Activated T-cell treated with anti-CD3 and anti-CD28 coated beads, Interleukin-2, amount 50 U/mL, for 72 hours (primary cell): ENCODE measurements around the gene ACSF3. TPM values are rescaled to one million over a fixed set of nuclear protein-coding genes. Genes with fewer than 3 reads are reported as not detected.

Experiments used
- ATAC-seq, 2 donors: fragments of 150-1000 bp; cut with Tn5 transposase; replicated peaks in 1 of 2; 2 replicates each; pipeline ENCODE4 v1.10.0; 2021; ENCODE audit warnings: moderate library complexity in 2 of 2, mild to moderate bottlenecking in 1 of 2
- DNase-seq, 2 donors: peaks; one replicate each; pipeline ENCODE4 v3.0.0; 2021 to 2022; ENCODE audit warnings: mixed read lengths in 1 of 2
- H3K27ac Mint-ChIP-seq: one replicate; pipeline ENCODE4 v1.8.0; 2022; ENCODE audit warnings: mild to moderate bottlenecking, moderate library complexity, mixed read lengths
- H3K27me3 Mint-ChIP-seq: one replicate; pipeline ENCODE4 v1.8.0; 2022; ENCODE audit warnings: low read depth, mixed read lengths
- H3K36me3 Mint-ChIP-seq, 2 donors: one replicate each; pipeline ENCODE4 v1.8.0; 2022; ENCODE audit warnings: mixed read lengths in 2 of 2, mild to moderate bottlenecking in 1 of 2; ENCODE audit not compliant: insufficient read depth in 2 of 2
- H3K4me1 Mint-ChIP-seq: one replicate; pipeline ENCODE4 v1.8.0; 2022; ENCODE audit warnings: low read depth, mixed read lengths
- H3K4me3 Mint-ChIP-seq, 2 donors: one replicate each; pipeline ENCODE4 v1.8.0; 2022; ENCODE audit warnings: mild to moderate bottlenecking in 2 of 2, mixed read lengths in 2 of 2, moderate library complexity in 2 of 2
- H3K9me3 Mint-ChIP-seq, 2 donors: one replicate each; pipeline ENCODE4 v1.8.0; 2022; ENCODE audit warnings: mixed read lengths in 2 of 2
- total RNA-seq, 2 donors: library from RNA; stranded (reverse); gene quantifications; one replicate each; pipeline ENCODE4 v1.2.3, GENCODE V29; 2022

ACSF3 gene
- total RNA-seq, 2 donors from 2014 or later: 50.6 to 66.7 TPM

DNA sequence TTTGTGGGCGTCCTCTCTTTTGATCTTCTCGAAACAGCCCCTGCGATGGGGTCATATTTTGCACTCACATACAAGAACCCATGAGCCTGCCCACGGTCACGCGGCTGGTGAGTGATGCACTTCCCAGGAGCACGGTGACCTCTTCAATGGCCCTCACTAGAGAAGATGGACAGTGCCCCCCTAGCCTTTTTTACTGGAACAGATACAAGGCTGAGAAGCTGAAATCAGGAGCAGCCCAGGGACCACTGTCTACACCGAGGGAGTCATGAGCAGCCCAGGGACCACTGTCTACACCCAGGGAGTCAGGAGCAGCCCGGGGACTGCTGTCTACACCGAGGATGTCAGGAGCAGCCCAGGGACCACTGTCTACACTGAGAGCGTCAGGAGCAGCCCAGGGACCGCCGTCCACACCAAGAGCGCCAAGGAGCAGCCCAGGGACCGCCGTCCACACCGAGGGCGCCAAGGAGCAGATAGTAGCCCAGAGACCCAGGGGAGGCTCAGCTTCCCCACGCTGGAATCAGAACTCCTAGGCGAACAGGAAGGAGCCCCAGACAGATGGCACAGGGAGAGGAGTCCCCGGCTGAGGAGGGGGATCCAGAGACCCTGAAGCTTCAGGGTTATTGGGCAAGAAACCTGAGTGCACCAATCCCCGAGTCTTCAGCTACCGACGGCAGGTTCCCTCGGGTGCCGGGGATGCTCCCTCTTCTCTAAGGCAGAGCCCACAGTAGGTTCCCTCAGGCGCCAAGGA lies 23.7 kb downstream of the ACSF3 start:
- Mint-ChIP-seq H3K4me3 (no peak overlapping the region), H3K36me3 (peaks cover 8 to 10% of the 10 kb centered on the region in 2 donors), H3K27ac (peak overlapping the region; percentile 8), H3K4me1 (peaks cover 29% of the 10 kb centered on the region), H3K27me3 (no peaks in the 10 kb centered on the region), H3K9me3 (no peaks in the 10 kb centered on the region)
- DNase-seq: no peak
- no peak for ATAC-seq

DNA sequence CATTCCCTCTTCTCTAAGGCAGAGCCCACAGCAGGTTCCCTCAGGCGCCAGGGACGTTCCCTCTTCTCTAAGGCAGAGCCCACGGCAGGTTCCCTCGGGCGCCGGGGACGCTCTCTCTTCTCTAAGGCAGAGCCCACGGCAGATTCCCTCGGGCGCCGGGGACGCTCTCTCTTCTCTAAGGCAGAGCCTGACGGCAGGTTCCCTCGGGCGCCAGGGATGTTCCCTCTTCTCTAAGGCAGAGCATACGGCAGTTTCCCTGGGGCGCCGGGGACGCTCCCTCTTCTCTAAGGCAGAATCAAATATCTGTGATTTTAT lies 24.3 kb downstream of the ACSF3 start:
- Mint-ChIP-seq H3K27me3 (no peaks in the 10 kb centered on the region), H3K9me3 (no peaks in the 10 kb centered on the region), H3K4me1 (peaks cover 35% of the 10 kb centered on the region), H3K4me3 (no peak overlapping the region), H3K36me3 (peaks cover 8 to 10% of the 10 kb centered on the region in 2 donors), H3K27ac (no peak overlapping the region)
- DNase-seq: no peak
- ATAC-seq: no peak

DNA sequence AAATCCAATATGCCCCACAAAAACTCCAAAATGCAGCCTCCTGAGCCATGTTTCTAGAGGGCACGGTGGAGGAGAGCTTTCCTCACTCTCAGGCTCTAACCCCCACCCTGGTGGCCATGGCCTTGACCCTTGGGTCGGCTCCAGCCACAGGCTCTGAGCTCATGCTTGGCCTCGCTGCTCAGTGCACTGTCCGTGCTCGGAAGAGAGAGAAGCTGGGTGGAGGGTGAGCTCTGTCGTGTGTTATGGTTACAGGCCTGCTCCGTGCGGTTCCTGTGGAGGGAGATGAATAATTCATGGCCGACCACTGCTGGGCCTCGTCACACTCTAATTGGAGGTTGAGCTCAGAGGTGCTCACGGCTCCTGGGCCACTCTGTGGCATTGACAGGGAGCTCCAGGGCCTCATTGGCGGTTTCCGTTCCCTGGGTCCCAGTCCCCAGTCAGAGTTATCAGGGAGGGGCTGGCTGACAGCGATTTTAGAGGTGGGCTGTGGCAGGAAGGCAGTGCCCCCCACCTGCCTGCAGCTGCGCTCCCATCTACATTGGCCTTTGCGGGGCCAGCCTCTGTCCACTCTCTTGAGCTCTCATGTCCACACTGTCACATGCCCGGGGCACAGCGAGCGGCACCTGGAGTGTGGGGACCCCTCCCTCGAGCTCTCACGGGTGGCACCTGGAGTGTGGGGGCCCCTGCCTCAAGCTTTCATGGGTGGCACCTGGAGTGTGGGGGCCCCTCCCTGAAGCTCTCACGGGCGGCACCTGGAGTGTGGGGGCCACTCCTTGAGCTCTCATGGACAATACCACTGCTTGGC lies 24.9 kb downstream of the ACSF3 start:
- ATAC-seq (no peak), DNase-seq (no peak)
- Mint-ChIP-seq H3K27ac (no peak overlapping the region), H3K27me3 (no peaks in the 10 kb centered on the region), H3K4me1 (peaks cover 41% of the 10 kb centered on the region), H3K4me3 (no peak overlapping the region), H3K9me3 (no peaks in the 10 kb centered on the region), H3K36me3 (peaks cover 8 to 14% of the 10 kb centered on the region in 2 donors)

DNA sequence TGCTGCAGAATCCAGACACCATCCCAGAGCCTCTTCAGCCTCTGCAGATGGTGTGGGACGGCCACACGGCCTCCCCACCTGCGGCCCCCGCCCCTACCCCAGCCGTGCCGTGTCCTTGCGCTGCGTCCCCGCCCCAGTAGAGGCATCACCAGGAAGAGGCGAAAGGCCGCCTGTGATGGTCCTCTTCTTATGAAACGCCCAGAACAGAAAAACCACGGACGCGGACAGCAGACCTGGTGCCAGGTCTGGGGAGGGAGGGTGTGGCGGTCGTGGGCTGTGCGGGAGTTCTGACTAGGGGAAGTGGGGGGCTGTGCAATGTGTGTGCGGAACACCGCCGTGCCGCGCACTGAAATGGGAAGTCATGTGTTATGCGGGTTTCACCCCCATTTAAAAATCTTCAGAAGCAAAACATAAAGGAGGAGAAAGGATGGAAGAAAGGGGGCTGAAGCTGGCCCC lies 25.5 kb downstream of the ACSF3 start:
- Mint-ChIP-seq H3K9me3 (no peaks in the 10 kb centered on the region), H3K4me3 (no peak overlapping the region), H3K27me3 (no peaks in the 10 kb centered on the region), H3K27ac (no peak overlapping the region), H3K36me3 (peaks cover 8 to 13% of the 10 kb centered on the region in 2 donors), H3K4me1 (peaks cover 40% of the 10 kb centered on the region)
- DNase-seq: no peak
- ATAC-seq: no peak

DNA sequence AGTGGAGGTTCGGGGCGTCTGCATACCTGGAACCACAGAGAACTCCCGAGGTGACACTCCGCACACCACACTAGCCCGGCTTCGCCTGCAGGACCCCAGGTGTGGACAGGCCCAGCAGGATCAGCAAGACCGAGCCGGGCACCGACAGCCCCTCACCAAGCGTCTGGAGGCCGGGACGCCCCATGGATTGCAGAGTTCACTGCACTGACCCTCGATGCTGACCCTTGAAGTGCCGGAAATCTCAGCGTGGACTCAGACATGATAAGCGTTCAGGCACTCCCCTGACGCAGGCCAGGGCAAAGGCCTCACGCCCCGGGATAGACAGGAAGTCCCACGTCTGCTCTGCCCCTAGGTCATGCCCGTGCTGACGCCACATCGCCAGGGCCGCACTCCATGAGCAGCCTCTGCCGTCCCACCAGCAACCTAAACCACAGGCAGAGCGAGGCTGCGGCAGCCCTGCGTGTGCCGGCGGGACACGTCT lies 26.0 kb downstream of the ACSF3 start:
- DNase-seq (no peak), ATAC-seq (no peak)
- no peaks in the 10 kb centered on the region for H3K9me3 Mint-ChIP-seq
- H3K4me1 Mint-ChIP-seq: peaks cover 35% of the 10 kb centered on the region
- no peak overlapping the region for H3K4me3 Mint-ChIP-seq
- peaks cover 11 to 13% of the 10 kb centered on the region in 2 donors for H3K36me3 Mint-ChIP-seq
- H3K27me3 Mint-ChIP-seq: no peaks in the 10 kb centered on the region
- H3K27ac Mint-ChIP-seq: no peak overlapping the region

DNA sequence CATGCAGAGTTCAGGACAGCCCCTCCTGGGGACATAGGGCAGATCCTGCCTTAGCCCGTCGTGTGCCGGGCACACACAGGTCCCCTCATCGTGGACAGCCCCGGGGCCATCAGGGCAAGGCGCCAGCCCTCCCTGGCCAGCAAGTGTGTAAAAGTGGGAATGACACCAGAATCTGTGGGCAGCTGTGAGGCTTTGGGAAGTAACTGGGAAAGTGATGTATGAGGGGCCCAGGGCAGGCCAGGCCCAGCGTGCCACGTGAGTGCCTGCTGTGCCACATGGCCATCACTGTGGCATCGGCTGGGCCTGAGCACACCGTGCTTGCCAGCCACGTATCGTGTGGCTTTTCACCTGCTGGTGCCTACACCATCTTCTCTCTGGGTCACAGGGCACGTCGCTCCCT lies 26.6 kb downstream of the ACSF3 start:
- DNase-seq: no peak
- H3K9me3 Mint-ChIP-seq: no peaks in the 10 kb centered on the region
- H3K4me3 Mint-ChIP-seq: no peak overlapping the region
- no peaks in the 10 kb centered on the region for H3K27me3 Mint-ChIP-seq
- no peak for ATAC-seq
- H3K27ac Mint-ChIP-seq: no peak overlapping the region
- H3K4me1 Mint-ChIP-seq: peaks cover 29% of the 10 kb centered on the region
- H3K36me3 Mint-ChIP-seq: peaks cover 5 to 8% of the 10 kb centered on the region in 2 donors

DNA sequence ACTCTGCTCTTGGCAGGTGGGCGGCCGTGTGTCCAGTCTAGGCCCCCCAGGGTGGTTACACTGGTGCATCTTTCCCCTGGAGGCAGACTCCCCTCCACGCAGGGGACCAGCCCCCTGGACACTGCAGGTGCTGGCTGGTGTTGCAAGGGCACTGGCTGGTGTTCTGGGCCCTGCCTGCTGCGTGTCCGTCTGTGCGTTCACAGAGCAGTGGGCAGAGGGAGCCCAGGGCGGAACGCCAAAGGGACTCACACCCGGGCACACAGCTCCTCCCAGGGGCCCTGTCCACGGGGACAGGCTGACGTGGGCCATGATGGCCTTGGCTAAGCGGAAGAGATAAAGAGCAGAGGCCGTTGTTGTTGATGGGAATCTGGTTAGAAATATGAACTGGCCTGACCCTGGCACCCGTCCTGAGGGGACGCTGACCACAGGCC lies 27.3 kb downstream of the ACSF3 start:
- DNase-seq: no peak
- peak overlapping the region; percentile 2 for H3K27ac Mint-ChIP-seq
- no peak overlapping the region for H3K4me3 Mint-ChIP-seq
- peaks cover 8 to 13% of the 10 kb centered on the region in 2 donors for H3K36me3 Mint-ChIP-seq
- H3K9me3 Mint-ChIP-seq: no peaks in the 10 kb centered on the region
- ATAC-seq: no peak
- peaks cover 23% of the 10 kb centered on the region for H3K4me1 Mint-ChIP-seq
- no peaks in the 10 kb centered on the region for H3K27me3 Mint-ChIP-seq

DNA sequence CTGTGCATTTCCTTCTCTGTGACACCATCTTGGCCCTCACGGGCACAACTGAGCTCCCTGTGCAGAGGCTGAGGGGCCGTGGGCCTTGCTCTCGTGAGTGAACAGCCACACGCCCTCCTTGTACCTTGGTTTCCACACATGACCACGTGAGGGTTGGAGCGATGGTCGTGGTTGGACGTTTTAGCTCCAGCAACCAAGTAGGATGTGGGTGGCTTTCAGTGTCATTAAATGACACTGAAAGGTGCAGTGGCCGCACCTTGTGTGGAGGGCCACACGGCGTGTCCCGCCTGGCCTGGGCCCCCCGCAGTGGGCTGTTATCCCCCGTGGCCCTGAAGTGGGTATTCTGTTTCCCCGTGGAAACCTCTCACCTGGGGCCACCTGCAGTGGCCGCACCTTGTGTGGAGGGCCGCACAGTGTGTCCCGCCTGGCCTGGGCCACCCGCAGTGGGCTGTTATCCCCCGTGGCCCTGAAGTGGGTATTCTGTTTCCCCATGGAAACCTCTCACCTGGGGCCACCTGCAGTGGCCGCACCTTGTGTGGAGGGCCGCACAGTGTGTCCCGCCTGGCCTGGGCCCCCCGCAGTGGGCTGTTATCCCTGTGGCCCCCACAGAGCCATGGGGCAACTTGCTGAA lies 28.2 kb downstream of the ACSF3 start:
- no peak for DNase-seq

DNA sequence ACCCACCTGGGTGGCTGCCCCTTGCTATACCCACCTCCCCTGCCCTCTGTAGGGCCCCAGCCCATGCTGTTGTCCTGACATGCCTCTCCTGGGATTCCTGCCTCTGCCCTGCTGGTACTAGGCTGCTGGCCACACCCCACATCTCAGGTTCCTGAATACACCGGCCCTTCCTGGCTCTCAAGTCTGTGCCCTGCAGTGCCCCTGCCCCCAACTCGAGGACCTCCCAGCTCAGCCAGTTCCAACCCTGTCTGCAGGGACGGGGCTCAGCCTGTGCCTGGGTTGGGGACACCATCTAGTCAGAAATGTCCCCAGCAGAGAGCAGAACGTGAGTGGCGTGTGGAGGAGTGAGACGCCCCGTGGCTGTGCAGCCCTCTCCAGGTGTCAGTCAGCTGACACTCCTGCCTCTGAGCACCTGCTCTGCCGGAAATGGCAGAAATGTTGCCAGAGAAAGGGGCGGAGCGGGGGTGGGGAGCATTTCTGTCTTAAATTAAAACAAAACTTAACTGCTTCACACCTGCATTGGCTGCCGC lies 28.7 kb downstream of the ACSF3 start:
- DNase-seq (peak; percentile 31 to 36), ATAC-seq (peak; percentile 27 to 57)
- Mint-ChIP-seq H3K4me3 (no peak overlapping the region), H3K27ac (no peak overlapping the region), H3K4me1 (peaks cover 18% of the 10 kb centered on the region), H3K27me3 (no peaks in the 10 kb centered on the region), H3K36me3 (peaks cover 8 to 12% of the 10 kb centered on the region in 2 donors), H3K9me3 (no peaks in the 10 kb centered on the region)

More for the DNA sequence above, 28.2 kb downstream of the ACSF3 start:
- ATAC-seq: no peak
- Mint-ChIP-seq H3K4me3 (no peak overlapping the region), H3K4me1 (peaks cover 18% of the 10 kb centered on the region), H3K36me3 (peaks cover 8 to 12% of the 10 kb centered on the region in 2 donors), H3K9me3 (no peaks in the 10 kb centered on the region), H3K27me3 (no peaks in the 10 kb centered on the region), H3K27ac (no peak overlapping the region)

DNA sequence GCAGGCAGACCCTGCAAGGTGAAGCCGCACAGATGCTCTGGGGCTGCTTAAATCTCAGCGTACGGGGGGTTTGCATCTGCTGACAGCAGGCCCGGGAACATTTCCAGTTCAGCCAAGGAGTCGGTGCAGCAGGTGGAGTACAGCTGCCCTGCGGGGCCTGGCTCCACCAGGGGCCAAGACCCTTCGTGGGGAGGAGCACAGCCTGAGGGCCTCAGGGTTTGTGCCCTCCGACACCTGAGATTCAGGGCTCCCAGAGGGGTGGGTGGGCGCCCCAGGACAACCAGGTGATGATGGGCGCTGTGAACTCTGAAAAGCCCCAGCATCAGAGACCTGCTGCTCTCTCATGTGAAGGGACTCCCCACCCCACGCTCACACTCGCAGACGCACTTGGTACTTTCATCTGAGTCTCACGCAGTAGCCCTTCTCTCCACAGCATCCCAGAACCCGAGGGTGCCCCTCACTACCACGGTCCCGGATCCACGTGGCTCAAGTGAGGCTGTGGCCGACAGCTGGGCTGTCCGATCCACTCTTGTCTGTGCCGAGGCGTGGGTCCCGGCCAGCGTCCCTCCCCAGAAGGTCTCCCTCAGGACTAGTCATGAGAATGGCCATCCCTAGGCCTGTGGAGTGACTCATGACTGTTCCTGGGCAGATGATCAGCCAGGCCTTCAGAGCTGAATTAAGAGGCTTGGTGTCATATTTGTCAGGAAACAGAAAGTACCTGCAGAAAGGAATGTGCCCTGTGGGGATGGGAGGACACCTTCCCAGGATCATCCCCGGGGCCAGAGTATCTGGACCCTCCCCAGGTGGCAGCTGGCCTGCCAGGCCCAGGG lies 29.6 kb downstream of the ACSF3 start:
- Mint-ChIP-seq H3K4me3 (no peak overlapping the region), H3K9me3 (no peaks in the 10 kb centered on the region), H3K4me1 (peaks cover 24% of the 10 kb centered on the region), H3K36me3 (peaks cover 8 to 12% of the 10 kb centered on the region in 2 donors), H3K27ac (no peak overlapping the region), H3K27me3 (no peaks in the 10 kb centered on the region)
- DNase-seq (no peak), ATAC-seq (no peak)

DNA sequence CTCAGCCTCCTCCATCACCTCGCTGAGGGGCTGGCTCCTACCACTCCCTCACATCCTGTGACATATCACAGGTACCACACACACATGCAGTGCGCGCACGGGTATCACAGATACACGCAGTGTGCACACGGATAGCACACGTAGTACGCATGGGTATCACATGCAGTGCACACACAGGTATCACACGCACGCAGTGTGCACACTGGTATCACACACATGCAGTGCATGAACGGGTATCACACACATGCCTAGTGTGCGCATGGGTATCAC lies 30.1 kb downstream of the ACSF3 start:
- H3K36me3 Mint-ChIP-seq: peaks cover 8 to 13% of the 10 kb centered on the region in 2 donors

DNA sequence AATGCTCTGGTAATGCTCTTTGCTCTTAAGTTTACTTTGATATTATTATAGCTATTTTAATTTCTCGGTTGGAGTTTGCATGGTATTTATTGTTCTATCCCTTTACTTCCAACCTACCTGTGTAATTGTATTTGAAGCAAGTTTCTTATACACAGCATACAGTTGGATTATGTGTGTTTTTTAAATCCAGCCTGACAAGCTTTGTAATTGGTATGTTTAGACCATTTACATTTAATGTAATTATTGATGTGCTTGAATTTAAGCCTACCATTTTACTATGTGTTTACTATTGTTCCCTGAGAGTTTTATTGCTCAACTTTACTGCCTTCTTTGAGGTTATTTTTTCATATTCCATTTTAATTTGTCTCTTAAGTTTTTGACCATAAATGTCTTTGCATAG lies 35.7 kb downstream of the ACSF3 start:
- H3K36me3 Mint-ChIP-seq: peaks cover 4 to 21% of the 10 kb centered on the region in 2 donors
- H3K27me3 Mint-ChIP-seq: no peaks in the 10 kb centered on the region
- peaks cover 11% of the 10 kb centered on the region for H3K4me1 Mint-ChIP-seq
- no peak overlapping the region for H3K4me3 Mint-ChIP-seq
- DNase-seq: no peak
- no peak for ATAC-seq
- no peaks in the 10 kb centered on the region for H3K9me3 Mint-ChIP-seq
- H3K27ac Mint-ChIP-seq: no peak overlapping the region

More for the DNA sequence above, 30.1 kb downstream of the ACSF3 start:
- no peaks in the 10 kb centered on the region for H3K9me3 Mint-ChIP-seq
- no peak for DNase-seq
- no peak overlapping the region for H3K4me3 Mint-ChIP-seq
- ATAC-seq: no peak
- H3K4me1 Mint-ChIP-seq: peaks cover 24% of the 10 kb centered on the region
- H3K27ac Mint-ChIP-seq: no peak overlapping the region
- no peaks in the 10 kb centered on the region for H3K27me3 Mint-ChIP-seq
